Spleen (tissue), 7 donors: ENCODE data around the gene HEMK1.

Experiments used
- POLR2A ChIP-seq, 3 donors: fragments of 450-650 bp; IDR thresholded peaks; one replicate each; pipeline ENCODE4 v1.5.1; 2017; ENCODE audit warnings: antibody characterized with exemption in 3 of 3, mild to moderate bottlenecking in 1 of 3
- POLR2AphosphoS5 ChIP-seq, 3 donors: sonication (generic); formaldehyde crosslinking; IDR thresholded peaks; one replicate each; pipeline ENCODE4 v1.5.1; 2017; ENCODE audit warnings: antibody characterized with exemption in 3 of 3
- TF ChIP-seq, protein P1 (sequence below), 11 experiments: fragments of 200-600 bp in 7 of 11; fragments of 450-650 bp in 4 of 11; sonication (generic) in 4 of 11; IDR thresholded peaks in 8 of 11; conservative IDR thresholded peaks in 3 of 11; 1 replicate in 7 of 11; 2 replicates in 4 of 11; pipeline versions ENCODE4 v1.4.0 to v1.8.0; 2016 to 2021; ENCODE audit warnings: antibody characterized with exemption in 11 of 11, inconsistent platforms in 4 of 11, mild to moderate bottlenecking in 1 of 11
- donor health status: DM: no; HTN: no; CAD: no; lungs with moderate emphysema.
- donor health status: DM: no; HTN: no; CAD: no.
- donor health status: DM: no; HTN: no; CAD: no.

DNA sequence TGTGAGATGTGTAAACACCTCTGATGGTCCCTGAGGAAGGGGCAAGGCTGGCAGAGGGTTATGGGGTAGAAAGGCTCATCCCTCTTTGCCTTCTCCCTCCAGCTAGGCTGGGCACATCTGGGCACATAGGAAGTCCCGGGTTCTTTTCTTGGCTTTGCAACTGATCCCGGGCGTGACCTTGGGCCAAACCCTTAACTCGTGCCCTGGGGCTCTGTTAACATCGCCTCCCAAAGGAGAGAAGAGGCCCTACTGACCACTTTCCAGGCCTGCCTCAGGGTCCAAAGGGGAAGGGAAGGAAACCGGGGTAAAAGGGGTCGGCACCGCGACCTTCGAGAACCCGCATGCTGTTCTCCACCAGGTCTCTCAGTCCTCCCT, 2.3 kb upstream of the HEMK1 start:
- TF ChIP-seq, protein P1, sequence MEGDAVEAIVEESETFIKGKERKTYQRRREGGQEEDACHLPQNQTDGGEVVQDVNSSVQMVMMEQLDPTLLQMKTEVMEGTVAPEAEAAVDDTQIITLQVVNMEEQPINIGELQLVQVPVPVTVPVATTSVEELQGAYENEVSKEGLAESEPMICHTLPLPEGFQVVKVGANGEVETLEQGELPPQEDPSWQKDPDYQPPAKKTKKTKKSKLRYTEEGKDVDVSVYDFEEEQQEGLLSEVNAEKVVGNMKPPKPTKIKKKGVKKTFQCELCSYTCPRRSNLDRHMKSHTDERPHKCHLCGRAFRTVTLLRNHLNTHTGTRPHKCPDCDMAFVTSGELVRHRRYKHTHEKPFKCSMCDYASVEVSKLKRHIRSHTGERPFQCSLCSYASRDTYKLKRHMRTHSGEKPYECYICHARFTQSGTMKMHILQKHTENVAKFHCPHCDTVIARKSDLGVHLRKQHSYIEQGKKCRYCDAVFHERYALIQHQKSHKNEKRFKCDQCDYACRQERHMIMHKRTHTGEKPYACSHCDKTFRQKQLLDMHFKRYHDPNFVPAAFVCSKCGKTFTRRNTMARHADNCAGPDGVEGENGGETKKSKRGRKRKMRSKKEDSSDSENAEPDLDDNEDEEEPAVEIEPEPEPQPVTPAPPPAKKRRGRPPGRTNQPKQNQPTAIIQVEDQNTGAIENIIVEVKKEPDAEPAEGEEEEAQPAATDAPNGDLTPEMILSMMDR (IDR thresholded peaks at IDR 0.05 in 8 of 11, conservative IDR thresholded peaks at IDR 0.05 in 3 of 11): no peak
- TF ChIP-seq POLR2A (IDR thresholded peaks at IDR 0.05) (no peak), POLR2AphosphoS5 (IDR thresholded peaks at IDR 0.05) (no peak)
